C4-2B (cell line): ENCODE data around the gene ZMYM4.

Experiments used
- H3K27ac ChIP-seq: fragments of 450-650 bp; 2 replicates; pipeline ENCODE4 v1.5.1; 2017
- ZFX ChIP-seq: fragments of 450-650 bp; IDR thresholded peaks from 2 replicates; pipeline ENCODE4 v1.6.1; 2017
- TF ChIP-seq, protein P1 (sequence below): fragments of 450-650 bp; conservative IDR thresholded peaks from 2 replicates; pipeline ENCODE4 v1.5.1; 2017; ENCODE audit warnings: mild to moderate bottlenecking

The ZMYM4 gene

DNA sequence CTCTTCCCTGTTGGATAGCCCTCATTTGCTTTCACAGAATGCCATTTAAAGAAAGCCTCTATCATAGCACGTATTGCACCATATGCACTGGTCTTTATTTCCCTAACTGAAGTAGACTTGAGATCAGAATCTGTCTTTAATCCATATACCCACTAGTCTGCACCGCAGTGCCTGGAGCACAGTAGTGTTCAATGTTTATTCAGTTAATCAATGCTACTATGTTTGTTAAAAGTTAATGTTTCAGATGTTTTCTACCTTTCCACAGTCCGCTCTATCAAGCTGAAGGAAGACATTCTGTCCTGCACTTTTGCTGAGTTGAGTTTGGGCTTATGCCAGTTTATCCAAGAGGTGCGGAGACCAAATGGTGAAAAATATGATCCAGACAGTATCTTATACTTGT lies 139.2 kb downstream of the ZMYM4 start:
- TF ChIP-seq, protein P1, sequence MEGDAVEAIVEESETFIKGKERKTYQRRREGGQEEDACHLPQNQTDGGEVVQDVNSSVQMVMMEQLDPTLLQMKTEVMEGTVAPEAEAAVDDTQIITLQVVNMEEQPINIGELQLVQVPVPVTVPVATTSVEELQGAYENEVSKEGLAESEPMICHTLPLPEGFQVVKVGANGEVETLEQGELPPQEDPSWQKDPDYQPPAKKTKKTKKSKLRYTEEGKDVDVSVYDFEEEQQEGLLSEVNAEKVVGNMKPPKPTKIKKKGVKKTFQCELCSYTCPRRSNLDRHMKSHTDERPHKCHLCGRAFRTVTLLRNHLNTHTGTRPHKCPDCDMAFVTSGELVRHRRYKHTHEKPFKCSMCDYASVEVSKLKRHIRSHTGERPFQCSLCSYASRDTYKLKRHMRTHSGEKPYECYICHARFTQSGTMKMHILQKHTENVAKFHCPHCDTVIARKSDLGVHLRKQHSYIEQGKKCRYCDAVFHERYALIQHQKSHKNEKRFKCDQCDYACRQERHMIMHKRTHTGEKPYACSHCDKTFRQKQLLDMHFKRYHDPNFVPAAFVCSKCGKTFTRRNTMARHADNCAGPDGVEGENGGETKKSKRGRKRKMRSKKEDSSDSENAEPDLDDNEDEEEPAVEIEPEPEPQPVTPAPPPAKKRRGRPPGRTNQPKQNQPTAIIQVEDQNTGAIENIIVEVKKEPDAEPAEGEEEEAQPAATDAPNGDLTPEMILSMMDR = no peak
- TF ChIP-seq ZFX = no peak
- H3K27ac ChIP-seq = no peak overlapping the region

- no peak overlapping the region for H3K27ac ChIP-seq
- TF ChIP-seq ZFX = no peak
- TF ChIP-seq, protein P1 = no peak
These were observed 140.4 kb downstream of the ZMYM4 start for GRCh38 chr1:35408925-35409324.

- H3K27ac ChIP-seq = no peak overlapping the region
- TF ChIP-seq ZFX = no peak
- TF ChIP-seq, protein P1 = no peak
These were observed 157.6 kb downstream of the ZMYM4 start for GRCh38 chr1:35426097-35426586.

GRCh38 chr1:35428360-35428759 lies 159.9 kb downstream of the ZMYM4 start:
- no peak overlapping the region for H3K27ac ChIP-seq
- TF ChIP-seq, protein P1 = no peak
- no peak for TF ChIP-seq ZFX

- H3K27ac ChIP-seq = no peak overlapping the region
- TF ChIP-seq, protein P1 = no peak
- no peak for TF ChIP-seq ZFX
These were observed 162.3 kb downstream of the ZMYM4 start for GRCh38 chr1:35430762-35431161.

DNA sequence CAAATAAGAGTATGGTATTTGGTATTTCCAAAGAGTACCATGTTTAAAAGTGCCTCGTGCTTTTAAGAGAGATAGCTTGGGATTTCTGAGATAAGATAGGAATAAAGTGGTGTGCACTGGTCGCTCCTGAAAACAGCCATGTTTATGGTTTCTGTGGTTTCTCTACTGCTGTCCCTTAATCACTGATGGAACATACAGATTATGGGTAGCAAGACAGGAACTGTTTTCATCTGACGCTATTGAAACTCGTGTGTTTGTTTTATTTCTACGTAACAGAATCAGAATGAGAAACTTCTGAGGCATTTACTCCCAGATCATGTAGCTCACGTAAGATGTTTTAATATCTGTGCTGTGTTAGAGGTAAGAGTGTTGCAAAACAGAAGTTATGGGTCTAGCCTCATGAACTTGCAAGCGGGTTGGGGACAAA lies 162.7 kb downstream of the ZMYM4 start:
- TF ChIP-seq ZFX = no peak
- TF ChIP-seq, protein P1 = no peak
- H3K27ac ChIP-seq = no peak overlapping the region

GRCh38 chr1:35432231-35432630 lies 163.7 kb downstream of the ZMYM4 start:
- TF ChIP-seq ZFX = no peak
- TF ChIP-seq, protein P1 = no peak
- H3K27ac ChIP-seq = no peak overlapping the region
